ENCODE results near the gene MPPED2. TPM values are rescaled to one million over a fixed set of nuclear protein-coding genes. Genes with fewer than 3 reads are reported as not detected.

Gene MPPED2
- total and polyA plus RNA-seq, 2 experiments from 2014 or later, result 7.0 to 7.6 TPM

DNA sequence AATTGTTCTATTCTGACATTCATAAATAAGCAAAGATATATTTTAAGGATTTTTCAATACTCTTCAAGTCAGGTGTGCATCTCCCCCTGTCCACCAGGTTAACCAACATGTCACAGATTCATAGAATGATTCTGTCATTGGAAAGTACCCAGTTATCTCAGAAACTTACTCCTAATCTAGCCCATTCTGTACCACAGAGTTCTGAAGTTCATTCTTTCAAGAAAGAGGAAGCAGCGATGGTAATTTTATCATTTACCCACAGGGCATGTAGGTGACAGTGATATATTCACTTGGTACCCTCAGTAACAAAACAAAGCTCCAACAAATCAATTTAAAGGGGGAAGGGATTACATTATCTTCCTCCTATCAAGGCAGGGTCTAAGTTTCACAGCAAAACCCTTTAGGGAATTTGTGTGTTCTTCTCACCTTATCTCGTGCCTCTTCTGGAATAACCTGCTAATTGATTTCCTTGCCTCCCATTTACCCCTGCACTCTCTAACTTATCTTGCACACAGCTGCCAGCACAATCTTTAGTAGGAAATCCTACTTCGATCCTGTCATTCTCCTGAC, 19.0 kb upstream of the MPPED2 start:
- Histone ChIP-seq H3K36me3 (replicated peaks; ENCODE audit: insufficient read depth, low read depth) (no peaks in the 10 kb centered on the region), H3K79me2 (no peaks in the 10 kb centered on the region), H2AFZ (no peak overlapping the region), H3K9me3 (ENCODE audit: low read depth) (no peaks in the 10 kb centered on the region), H3K4me2 (no peak overlapping the region), H3K27ac (no peak overlapping the region), H3K4me3 (no peak overlapping the region), H3K9me2 (replicated peaks; ENCODE audit: insufficient read depth) (no peaks in the 10 kb centered on the region), H3K4me1 (ENCODE audit: insufficient read depth) (no peaks in the 10 kb centered on the region), H4K20me1 (ENCODE audit: insufficient read depth, poor library complexity, severe bottlenecking) (no peaks in the 10 kb centered on the region), H3K27me3 (no peaks in the 10 kb centered on the region)
- WGBS (ENCODE audit: low lambda C conversion rate, missing lambda C conversion rate), result 19% methylated on average over 3 of the region's 3 CpGs
- no peak for DNase-seq (ENCODE audit: low spot score)
- TF ChIP-seq EZH2phosphoT487 (IDR thresholded peaks at IDR 0.05; ENCODE audit: low read depth, severe bottlenecking, unreplicated experiment), result no peak
- TF ChIP-seq, protein P1, sequence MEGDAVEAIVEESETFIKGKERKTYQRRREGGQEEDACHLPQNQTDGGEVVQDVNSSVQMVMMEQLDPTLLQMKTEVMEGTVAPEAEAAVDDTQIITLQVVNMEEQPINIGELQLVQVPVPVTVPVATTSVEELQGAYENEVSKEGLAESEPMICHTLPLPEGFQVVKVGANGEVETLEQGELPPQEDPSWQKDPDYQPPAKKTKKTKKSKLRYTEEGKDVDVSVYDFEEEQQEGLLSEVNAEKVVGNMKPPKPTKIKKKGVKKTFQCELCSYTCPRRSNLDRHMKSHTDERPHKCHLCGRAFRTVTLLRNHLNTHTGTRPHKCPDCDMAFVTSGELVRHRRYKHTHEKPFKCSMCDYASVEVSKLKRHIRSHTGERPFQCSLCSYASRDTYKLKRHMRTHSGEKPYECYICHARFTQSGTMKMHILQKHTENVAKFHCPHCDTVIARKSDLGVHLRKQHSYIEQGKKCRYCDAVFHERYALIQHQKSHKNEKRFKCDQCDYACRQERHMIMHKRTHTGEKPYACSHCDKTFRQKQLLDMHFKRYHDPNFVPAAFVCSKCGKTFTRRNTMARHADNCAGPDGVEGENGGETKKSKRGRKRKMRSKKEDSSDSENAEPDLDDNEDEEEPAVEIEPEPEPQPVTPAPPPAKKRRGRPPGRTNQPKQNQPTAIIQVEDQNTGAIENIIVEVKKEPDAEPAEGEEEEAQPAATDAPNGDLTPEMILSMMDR (IDR thresholded peaks at IDR 0.05; ENCODE audit: poor library complexity), result no peak
- no peak for TF ChIP-seq EZH2 (IDR thresholded peaks at IDR 0.05; ENCODE audit: borderline replicate concordance)

DNA sequence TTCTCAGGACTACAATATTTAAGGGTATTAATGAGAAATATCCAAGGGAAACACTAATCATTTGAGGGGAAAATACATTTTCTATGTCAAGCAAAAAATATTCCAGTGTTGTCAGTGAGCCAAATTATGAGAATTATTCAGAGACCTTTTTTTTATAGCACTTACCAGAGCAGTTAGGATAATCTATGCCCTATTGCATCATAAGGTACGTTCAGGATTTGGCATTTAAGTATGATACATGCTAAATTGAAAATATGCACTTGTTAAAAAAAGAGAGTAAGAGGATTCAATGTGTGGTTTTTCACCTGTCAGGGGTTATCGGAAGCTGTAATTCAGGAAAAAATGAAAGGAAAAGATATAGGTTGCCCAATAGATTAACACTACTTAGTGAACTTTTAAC, 17.2 kb upstream of the MPPED2 start:
- Histone ChIP-seq H3K36me3 (replicated peaks; ENCODE audit: insufficient read depth, low read depth) (no peaks in the 10 kb centered on the region), H3K27ac (no peak overlapping the region), H3K9me3 (ENCODE audit: low read depth) (no peaks in the 10 kb centered on the region), H3K4me3 (no peak overlapping the region), H3K4me1 (ENCODE audit: insufficient read depth) (no peaks in the 10 kb centered on the region), H3K9me2 (replicated peaks; ENCODE audit: insufficient read depth) (no peaks in the 10 kb centered on the region), H3K79me2 (no peaks in the 10 kb centered on the region), H4K20me1 (ENCODE audit: insufficient read depth, poor library complexity, severe bottlenecking) (no peaks in the 10 kb centered on the region), H3K4me2 (no peak overlapping the region), H3K27me3 (no peaks in the 10 kb centered on the region), H2AFZ (no peak overlapping the region)
- no peak for DNase-seq (ENCODE audit: low spot score)
- no peak for TF ChIP-seq EZH2phosphoT487 (IDR thresholded peaks at IDR 0.05; ENCODE audit: low read depth, severe bottlenecking, unreplicated experiment)
- TF ChIP-seq EZH2 (IDR thresholded peaks at IDR 0.05; ENCODE audit: borderline replicate concordance), result no peak
- TF ChIP-seq, protein P1 (IDR thresholded peaks at IDR 0.05; ENCODE audit: poor library complexity), result no peak
- WGBS (ENCODE audit: low lambda C conversion rate, missing lambda C conversion rate), result 79% methylated on average over 2 of the region's 2 CpGs

DNA sequence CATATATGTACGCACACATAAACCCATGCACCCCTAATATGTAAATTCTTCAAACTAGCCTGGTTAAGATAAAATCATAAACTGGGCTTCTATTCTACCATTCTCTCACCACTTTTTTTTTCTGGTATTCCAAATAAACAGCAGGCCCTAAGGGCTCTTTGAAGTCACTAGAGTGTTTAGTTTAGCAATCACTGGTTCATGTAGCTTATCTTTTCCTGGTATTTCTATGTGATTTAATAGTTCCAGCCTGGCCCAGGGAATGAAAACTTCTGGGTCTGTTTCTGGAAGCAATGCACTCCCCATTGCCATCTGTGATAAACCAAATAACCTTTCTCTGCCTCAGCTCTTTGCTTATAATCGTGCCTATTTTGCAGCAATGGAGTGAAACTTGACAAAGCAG, 10.7 kb upstream of the MPPED2 start:
- Histone ChIP-seq H3K36me3 (replicated peaks; ENCODE audit: insufficient read depth, low read depth) (no peaks in the 10 kb centered on the region), H3K4me3 (no peak overlapping the region), H2AFZ (no peak overlapping the region), H3K4me1 (ENCODE audit: insufficient read depth) (no peaks in the 10 kb centered on the region), H3K27ac (no peak overlapping the region), H4K20me1 (ENCODE audit: insufficient read depth, poor library complexity, severe bottlenecking) (no peaks in the 10 kb centered on the region), H3K27me3 (no peaks in the 10 kb centered on the region), H3K4me2 (no peak overlapping the region), H3K9me3 (ENCODE audit: low read depth) (no peaks in the 10 kb centered on the region), H3K79me2 (no peaks in the 10 kb centered on the region), H3K9me2 (replicated peaks; ENCODE audit: insufficient read depth) (no peaks in the 10 kb centered on the region)
- 50% methylated on average over 2 of the region's 2 CpGs for WGBS (ENCODE audit: low lambda C conversion rate, missing lambda C conversion rate)
- TF ChIP-seq EZH2phosphoT487 (IDR thresholded peaks at IDR 0.05; ENCODE audit: low read depth, severe bottlenecking, unreplicated experiment), result no peak
- TF ChIP-seq, protein P1 (IDR thresholded peaks at IDR 0.05; ENCODE audit: poor library complexity), result no peak
- TF ChIP-seq EZH2 (IDR thresholded peaks at IDR 0.05; ENCODE audit: borderline replicate concordance), result no peak
- DNase-seq (ENCODE audit: low spot score), result no peak

Measured in hepatocyte (in vitro differentiated cells).